ENCODE results near the gene FHOD3.

FHOD3 gene

GRCh38 chr18:36522509-36522908 lies 225.0 kb downstream of the FHOD3 start:
- H3K4me1 ChIP-seq (ENCODE audit: control insufficient read depth, insufficient read depth, low read length): peaks cover 9% of the 10 kb centered on the region
- H3K27me3 ChIP-seq (ENCODE audit: control insufficient read depth, insufficient read depth, low read length): no peaks in the 10 kb centered on the region
- no peak overlapping the region for H3K9ac ChIP-seq (ENCODE audit: low read depth, low read length)
- no peak overlapping the region for H3K4me3 ChIP-seq (ENCODE audit: low read depth, low read length)
- no peaks in the 10 kb centered on the region for H3K9me3 ChIP-seq (ENCODE audit: control insufficient read depth, insufficient read depth, low read length)
- H3K27ac ChIP-seq (ENCODE audit: low read depth, low read length): no peak overlapping the region
- H3K36me3 ChIP-seq (ENCODE audit: control insufficient read depth, insufficient read depth, low read length): no peaks in the 10 kb centered on the region

GRCh38 chr18:36525913-36526312 lies 228.4 kb downstream of the FHOD3 start:
- peaks cover 18% of the 10 kb centered on the region for H3K4me1 ChIP-seq (ENCODE audit: control insufficient read depth, insufficient read depth, low read length)
- no peak overlapping the region for H3K9ac ChIP-seq (ENCODE audit: low read depth, low read length)
- no peaks in the 10 kb centered on the region for H3K27me3 ChIP-seq (ENCODE audit: control insufficient read depth, insufficient read depth, low read length)
- H3K27ac ChIP-seq (ENCODE audit: low read depth, low read length): no peak overlapping the region
- no peaks in the 10 kb centered on the region for H3K9me3 ChIP-seq (ENCODE audit: control insufficient read depth, insufficient read depth, low read length)
- H3K4me3 ChIP-seq (ENCODE audit: low read depth, low read length): no peak overlapping the region
- no peaks in the 10 kb centered on the region for H3K36me3 ChIP-seq (ENCODE audit: control insufficient read depth, insufficient read depth, low read length)

GRCh38 chr18:36526611-36527010 lies 229.1 kb downstream of the FHOD3 start:
- Histone ChIP-seq H3K36me3 (ENCODE audit: control insufficient read depth, insufficient read depth, low read length) (no peaks in the 10 kb centered on the region), H3K27ac (ENCODE audit: low read depth, low read length) (no peak overlapping the region), H3K9me3 (ENCODE audit: control insufficient read depth, insufficient read depth, low read length) (no peaks in the 10 kb centered on the region), H3K4me1 (ENCODE audit: control insufficient read depth, insufficient read depth, low read length) (peaks cover 18% of the 10 kb centered on the region), H3K4me3 (ENCODE audit: low read depth, low read length) (no peak overlapping the region), H3K9ac (ENCODE audit: low read depth, low read length) (no peak overlapping the region), H3K27me3 (ENCODE audit: control insufficient read depth, insufficient read depth, low read length) (no peaks in the 10 kb centered on the region)

DNA sequence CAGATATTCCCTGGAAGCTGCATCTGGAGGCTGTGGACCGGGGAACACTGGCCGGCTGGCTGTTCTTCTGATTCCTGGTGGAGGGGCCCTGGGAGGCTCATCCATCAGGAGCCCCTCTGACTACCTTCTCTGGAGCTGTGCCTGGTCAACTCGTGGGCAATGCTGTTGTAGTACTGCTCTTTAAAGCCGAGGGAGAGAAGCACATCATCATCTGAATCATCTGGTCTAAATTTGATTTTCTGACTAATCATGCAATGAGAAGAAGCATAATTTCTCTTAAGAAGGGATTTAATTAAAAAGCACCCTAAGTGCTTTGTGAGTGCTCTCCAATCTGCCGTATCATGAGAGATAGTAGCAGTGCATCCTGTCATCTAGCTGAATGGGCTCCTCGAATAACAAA lies 229.5 kb downstream of the FHOD3 start:
- Histone ChIP-seq H3K4me3 (ENCODE audit: low read depth, low read length) (no peak overlapping the region), H3K4me1 (ENCODE audit: control insufficient read depth, insufficient read depth, low read length) (peaks cover 18% of the 10 kb centered on the region), H3K36me3 (ENCODE audit: control insufficient read depth, insufficient read depth, low read length) (no peaks in the 10 kb centered on the region), H3K9ac (ENCODE audit: low read depth, low read length) (no peak overlapping the region), H3K27me3 (ENCODE audit: control insufficient read depth, insufficient read depth, low read length) (no peaks in the 10 kb centered on the region), H3K9me3 (ENCODE audit: control insufficient read depth, insufficient read depth, low read length) (no peaks in the 10 kb centered on the region), H3K27ac (ENCODE audit: low read depth, low read length) (no peak overlapping the region)

DNA sequence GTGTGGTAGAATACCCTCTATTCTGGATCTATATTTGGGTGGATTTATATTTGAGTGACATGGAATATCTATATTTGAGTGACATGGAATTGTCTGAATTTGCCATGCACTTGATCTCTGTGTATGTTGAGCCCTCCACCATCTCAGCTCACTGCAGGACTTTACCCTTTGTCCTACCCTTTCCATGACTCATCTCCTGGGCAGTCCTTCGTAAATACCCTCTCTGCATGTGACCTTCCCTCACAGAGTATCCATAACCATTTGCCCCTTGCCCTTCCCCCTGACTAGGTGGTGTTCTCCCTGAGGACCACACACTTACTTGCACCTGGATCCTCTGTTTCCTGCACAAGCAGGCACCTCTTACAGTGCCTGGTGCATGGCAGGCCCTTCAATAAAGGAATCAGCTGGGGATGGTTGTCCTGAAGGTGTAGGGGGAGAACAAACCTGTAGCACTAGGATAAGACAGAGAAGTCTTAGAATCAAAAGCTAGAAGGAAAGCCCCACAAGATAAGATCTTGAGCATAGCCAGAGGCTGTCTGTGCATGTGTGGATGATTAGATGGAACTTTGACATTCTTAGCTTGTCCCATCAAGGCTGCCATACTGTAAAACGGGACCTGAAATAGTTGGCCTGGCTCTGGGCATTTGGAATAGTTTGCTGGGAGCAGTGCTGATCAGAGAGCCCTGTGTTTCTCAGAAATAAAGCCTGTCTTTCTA lies 230.4 kb downstream of the FHOD3 start:
- no peak overlapping the region for H3K27ac ChIP-seq (ENCODE audit: low read depth, low read length)

DNA sequence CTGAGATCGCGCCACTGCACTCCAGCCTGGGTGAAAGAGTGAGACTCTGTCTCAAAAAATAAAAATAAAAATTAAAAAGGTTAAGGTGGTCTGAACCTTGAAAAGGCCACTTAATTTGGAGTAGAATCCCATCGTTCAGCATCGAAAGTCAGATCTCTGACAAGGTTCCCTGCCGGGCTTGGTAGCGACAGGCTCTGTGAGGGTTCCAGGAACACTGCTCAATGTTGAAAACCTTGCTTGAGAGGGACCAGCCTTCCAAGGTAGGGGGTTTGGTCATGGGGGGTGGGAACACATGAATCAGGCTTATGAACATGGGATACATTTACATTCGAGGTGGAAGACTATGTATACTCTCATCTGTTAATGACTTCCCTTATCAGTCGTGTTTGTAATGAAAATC lies 232.2 kb downstream of the FHOD3 start:
- Histone ChIP-seq H3K4me3 (ENCODE audit: low read depth, low read length) (no peak overlapping the region), H3K27me3 (ENCODE audit: control insufficient read depth, insufficient read depth, low read length) (no peaks in the 10 kb centered on the region), H3K9me3 (ENCODE audit: control insufficient read depth, insufficient read depth, low read length) (no peaks in the 10 kb centered on the region), H3K27ac (ENCODE audit: low read depth, low read length) (no peak overlapping the region), H3K36me3 (ENCODE audit: control insufficient read depth, insufficient read depth, low read length) (no peaks in the 10 kb centered on the region), H3K4me1 (ENCODE audit: control insufficient read depth, insufficient read depth, low read length) (peaks cover 10% of the 10 kb centered on the region; the same call in 1 of the 2 replicates), H3K9ac (ENCODE audit: low read depth, low read length) (no peak overlapping the region)

More for the DNA sequence above, 230.4 kb downstream of the FHOD3 start:
- Histone ChIP-seq H3K9ac (ENCODE audit: low read depth, low read length) (no peak overlapping the region), H3K4me1 (ENCODE audit: control insufficient read depth, insufficient read depth, low read length) (peaks cover 10% of the 10 kb centered on the region), H3K9me3 (ENCODE audit: control insufficient read depth, insufficient read depth, low read length) (no peaks in the 10 kb centered on the region), H3K36me3 (ENCODE audit: control insufficient read depth, insufficient read depth, low read length) (no peaks in the 10 kb centered on the region), H3K27me3 (ENCODE audit: control insufficient read depth, insufficient read depth, low read length) (no peaks in the 10 kb centered on the region), H3K4me3 (ENCODE audit: low read depth, low read length) (no peak overlapping the region)

- Histone ChIP-seq H3K4me1 (ENCODE audit: control insufficient read depth, insufficient read depth, low read length) (peaks cover 10% of the 10 kb centered on the region; the same call in 1 of the 2 replicates), H3K36me3 (ENCODE audit: control insufficient read depth, insufficient read depth, low read length) (no peaks in the 10 kb centered on the region), H3K4me3 (ENCODE audit: low read depth, low read length) (no peak overlapping the region), H3K9ac (ENCODE audit: low read depth, low read length) (no peak overlapping the region), H3K27me3 (ENCODE audit: control insufficient read depth, insufficient read depth, low read length) (no peaks in the 10 kb centered on the region), H3K27ac (ENCODE audit: low read depth, low read length) (no peak overlapping the region), H3K9me3 (ENCODE audit: control insufficient read depth, insufficient read depth, low read length) (no peaks in the 10 kb centered on the region)
These were observed 233.3 kb downstream of the FHOD3 start for GRCh38 chr18:36530676-36531405.

GRCh38 chr18:36531636-36532035 lies 234.1 kb downstream of the FHOD3 start:
- no peak overlapping the region for H3K27ac ChIP-seq (ENCODE audit: low read depth, low read length)
- no peaks in the 10 kb centered on the region for H3K27me3 ChIP-seq (ENCODE audit: control insufficient read depth, insufficient read depth, low read length)
- H3K9ac ChIP-seq (ENCODE audit: low read depth, low read length): no peak overlapping the region
- H3K36me3 ChIP-seq (ENCODE audit: control insufficient read depth, insufficient read depth, low read length): no peaks in the 10 kb centered on the region
- H3K4me1 ChIP-seq (ENCODE audit: control insufficient read depth, insufficient read depth, low read length): peaks cover 10% of the 10 kb centered on the region; the same call in 1 of the 2 replicates
- H3K4me3 ChIP-seq (ENCODE audit: low read depth, low read length): no peak overlapping the region
- no peaks in the 10 kb centered on the region for H3K9me3 ChIP-seq (ENCODE audit: control insufficient read depth, insufficient read depth, low read length)

GRCh38 chr18:36532394-36532793 lies 234.9 kb downstream of the FHOD3 start:
- Histone ChIP-seq H3K36me3 (ENCODE audit: control insufficient read depth, insufficient read depth, low read length) (no peaks in the 10 kb centered on the region), H3K4me3 (ENCODE audit: low read depth, low read length) (no peak overlapping the region), H3K27me3 (ENCODE audit: control insufficient read depth, insufficient read depth, low read length) (no peaks in the 10 kb centered on the region), H3K4me1 (ENCODE audit: control insufficient read depth, insufficient read depth, low read length) (peaks cover 13% of the 10 kb centered on the region; the same call in 1 of the 2 replicates), H3K27ac (ENCODE audit: low read depth, low read length) (no peak overlapping the region), H3K9me3 (ENCODE audit: control insufficient read depth, insufficient read depth, low read length) (no peaks in the 10 kb centered on the region), H3K9ac (ENCODE audit: low read depth, low read length) (no peak overlapping the region)

GRCh38 chr18:36532815-36533214 lies 235.3 kb downstream of the FHOD3 start:
- Histone ChIP-seq H3K9ac (ENCODE audit: low read depth, low read length) (no peak overlapping the region), H3K4me1 (ENCODE audit: control insufficient read depth, insufficient read depth, low read length) (peaks cover 9% of the 10 kb centered on the region; the same call in 1 of the 2 replicates), H3K9me3 (ENCODE audit: control insufficient read depth, insufficient read depth, low read length) (no peaks in the 10 kb centered on the region), H3K27me3 (ENCODE audit: control insufficient read depth, insufficient read depth, low read length) (no peaks in the 10 kb centered on the region), H3K4me3 (ENCODE audit: low read depth, low read length) (no peak overlapping the region), H3K27ac (ENCODE audit: low read depth, low read length) (no peak overlapping the region), H3K36me3 (ENCODE audit: control insufficient read depth, insufficient read depth, low read length) (no peaks in the 10 kb centered on the region)

DNA sequence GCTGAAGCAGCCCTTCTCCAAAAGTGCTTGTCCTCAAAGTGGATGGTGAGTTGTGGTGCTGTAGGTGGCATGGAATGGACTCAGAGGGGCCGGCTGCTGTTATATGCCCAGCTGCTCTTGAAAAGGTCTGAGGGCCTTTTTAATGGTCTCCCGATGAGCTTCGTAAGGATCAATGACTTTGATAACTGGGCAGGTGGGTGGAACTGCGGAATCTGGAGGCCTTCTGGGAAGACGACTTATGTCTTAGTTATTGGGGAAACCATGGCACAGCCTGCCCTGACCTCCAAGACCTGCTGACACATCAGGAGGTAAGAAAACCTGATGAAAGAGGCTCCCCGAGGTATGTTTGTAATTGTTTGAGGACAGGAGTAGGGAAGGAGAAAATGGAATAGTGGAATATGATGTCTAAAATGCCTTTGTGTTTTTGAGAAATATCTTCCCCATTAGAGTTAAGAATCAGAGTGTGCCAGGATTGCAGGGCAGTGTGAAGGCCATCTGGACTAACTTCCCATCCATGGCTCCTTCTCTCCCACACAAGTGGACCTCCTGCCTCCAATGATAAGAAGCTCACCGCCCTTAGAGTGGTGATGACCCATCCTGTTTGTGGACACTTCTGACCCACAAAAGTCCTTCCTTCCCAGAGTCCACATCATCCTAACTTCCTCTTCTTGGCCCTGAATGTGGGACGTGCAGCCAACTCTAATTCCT lies 236.1 kb downstream of the FHOD3 start:
- Histone ChIP-seq H3K9ac (ENCODE audit: low read depth, low read length) (no peak overlapping the region), H3K4me3 (ENCODE audit: low read depth, low read length) (no peak overlapping the region), H3K27me3 (ENCODE audit: control insufficient read depth, insufficient read depth, low read length) (no peaks in the 10 kb centered on the region), H3K9me3 (ENCODE audit: control insufficient read depth, insufficient read depth, low read length) (no peaks in the 10 kb centered on the region), H3K4me1 (ENCODE audit: control insufficient read depth, insufficient read depth, low read length) (peaks cover 3% of the 10 kb centered on the region; the same call in 1 of the 2 replicates), H3K27ac (ENCODE audit: low read depth, low read length) (no peak overlapping the region), H3K36me3 (ENCODE audit: control insufficient read depth, insufficient read depth, low read length) (no peaks in the 10 kb centered on the region)
